Measurements from ENCODE around the gene KRT35. TPM values are rescaled to one million over a fixed set of nuclear protein-coding genes. Genes with fewer than 3 reads are reported as not detected.
A peak's percentile ranks its signal among the peaks of the same experiment; 100 is the strongest.

KRT35 gene
- total RNA-seq, 2 donors from 2014 or later: not detected

GRCh38 chr17:41518789-41519449 lies 38.0 kb upstream of the KRT35 start, which contains the start of gene KRT15:
KRT15 (minus strand) TSS chr17:41518890; CDS start chr17:41518827, 63 bp downstream.
- Mint-ChIP-seq H3K27me3 (ENCODE audit: insufficient read depth) (no peaks in the 10 kb centered on the region), H3K27ac (peak within 1 kb of the TSS; percentile 18), H3K4me3 (no peak within 1 kb of the TSS), H3K4me1 (peaks cover 23% of the 10 kb centered on the region), H3K36me3 (ENCODE audit: low read depth) (peaks cover 13% of the 10 kb centered on the region), H3K9me3 (no peaks in the 10 kb centered on the region)
- Histone ChIP-seq H3K36me3 (ENCODE audit: control insufficient read depth, insufficient read depth, low read length) (peaks cover 12% of the 10 kb centered on the region), H3K4me1 (ENCODE audit: control insufficient read depth, insufficient read depth, low read length) (no peaks in the 10 kb centered on the region), H3K9ac (ENCODE audit: extremely low read depth, low read length, poor library complexity, severe bottlenecking) (no peak within 1 kb of the TSS), H3K27ac (ENCODE audit: low read depth, low read length) (no peak within 1 kb of the TSS), H3K9me3 (ENCODE audit: control insufficient read depth, low read length) (no peaks in the 10 kb centered on the region), H3K4me3 (ENCODE audit: low read length) (no peak within 1 kb of the TSS), H3K27me3 (ENCODE audit: control insufficient read depth, insufficient read depth, low read length, poor library complexity, severe bottlenecking) (no peaks in the 10 kb centered on the region)
- 82 to 90% methylated on average over 4 to 8 of the region's 8 CpGs for WGBS, 2 experiments (ENCODE audit: insufficient coverage in 1 of 2, insufficient read length in 1 of 2)
- TF ChIP-seq, protein P1, sequence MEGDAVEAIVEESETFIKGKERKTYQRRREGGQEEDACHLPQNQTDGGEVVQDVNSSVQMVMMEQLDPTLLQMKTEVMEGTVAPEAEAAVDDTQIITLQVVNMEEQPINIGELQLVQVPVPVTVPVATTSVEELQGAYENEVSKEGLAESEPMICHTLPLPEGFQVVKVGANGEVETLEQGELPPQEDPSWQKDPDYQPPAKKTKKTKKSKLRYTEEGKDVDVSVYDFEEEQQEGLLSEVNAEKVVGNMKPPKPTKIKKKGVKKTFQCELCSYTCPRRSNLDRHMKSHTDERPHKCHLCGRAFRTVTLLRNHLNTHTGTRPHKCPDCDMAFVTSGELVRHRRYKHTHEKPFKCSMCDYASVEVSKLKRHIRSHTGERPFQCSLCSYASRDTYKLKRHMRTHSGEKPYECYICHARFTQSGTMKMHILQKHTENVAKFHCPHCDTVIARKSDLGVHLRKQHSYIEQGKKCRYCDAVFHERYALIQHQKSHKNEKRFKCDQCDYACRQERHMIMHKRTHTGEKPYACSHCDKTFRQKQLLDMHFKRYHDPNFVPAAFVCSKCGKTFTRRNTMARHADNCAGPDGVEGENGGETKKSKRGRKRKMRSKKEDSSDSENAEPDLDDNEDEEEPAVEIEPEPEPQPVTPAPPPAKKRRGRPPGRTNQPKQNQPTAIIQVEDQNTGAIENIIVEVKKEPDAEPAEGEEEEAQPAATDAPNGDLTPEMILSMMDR (conservative IDR thresholded peaks at IDR 0.05): no peak
- DNase-seq: no peak

GRCh38 chr17:41518031-41518430 lies 37.1 kb upstream of the KRT35 start:
- no peak overlapping the region for H3K27ac ChIP-seq (ENCODE audit: low read depth, low read length)
- no peaks in the 10 kb centered on the region for H3K27me3 Mint-ChIP-seq (ENCODE audit: insufficient read depth)
- 94 to 96% methylated on average over 3 of the region's 3 CpGs for WGBS, 2 experiments (ENCODE audit: insufficient coverage in 1 of 2, insufficient read length in 1 of 2)
- no peaks in the 10 kb centered on the region for H3K27me3 ChIP-seq (ENCODE audit: control insufficient read depth, insufficient read depth, low read length, poor library complexity, severe bottlenecking)
- TF ChIP-seq, protein P1 (conservative IDR thresholded peaks at IDR 0.05): no peak
- peaks cover 4% of the 10 kb centered on the region for H3K36me3 Mint-ChIP-seq (ENCODE audit: low read depth)
- H3K9me3 ChIP-seq (ENCODE audit: control insufficient read depth, low read length): no peaks in the 10 kb centered on the region
- no peaks in the 10 kb centered on the region for H3K9me3 Mint-ChIP-seq
- no peak overlapping the region for H3K4me3 ChIP-seq (ENCODE audit: low read length)
- H3K4me1 Mint-ChIP-seq: peaks cover 23% of the 10 kb centered on the region
- peaks cover 3% of the 10 kb centered on the region for H3K36me3 ChIP-seq (ENCODE audit: control insufficient read depth, insufficient read depth, low read length)
- no peak overlapping the region for H3K4me3 Mint-ChIP-seq
- H3K27ac Mint-ChIP-seq: no peak overlapping the region
- H3K9ac ChIP-seq (ENCODE audit: extremely low read depth, low read length, poor library complexity, severe bottlenecking): no peak overlapping the region
- no peaks in the 10 kb centered on the region for H3K4me1 ChIP-seq (ENCODE audit: control insufficient read depth, insufficient read depth, low read length)
- DNase-seq: no peak

DNA sequence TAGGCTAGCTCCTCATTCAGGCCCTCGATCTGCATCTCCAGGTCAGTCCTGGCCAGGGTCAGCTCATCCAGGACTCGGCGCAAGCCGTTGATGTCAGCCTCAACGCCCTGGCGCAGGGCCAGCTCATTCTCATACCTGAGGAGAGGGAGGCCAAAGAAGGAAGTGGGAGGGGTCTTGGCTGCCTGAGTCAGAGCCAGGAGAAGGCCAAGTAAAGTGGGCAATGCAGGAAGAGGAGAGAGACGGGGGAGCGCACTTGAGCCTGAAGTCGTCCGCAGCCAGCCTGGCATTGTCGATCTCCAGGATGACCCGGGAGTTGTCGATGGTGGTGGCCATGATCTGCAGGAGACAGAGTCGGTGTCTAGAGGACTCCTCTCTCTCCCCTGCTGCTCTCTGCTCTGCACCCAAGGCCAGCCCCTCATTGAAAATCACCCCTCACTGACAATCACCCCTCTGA lies 35.9 kb upstream of the KRT35 start:
- Mint-ChIP-seq H3K4me1 (peaks cover 19% of the 10 kb centered on the region), H3K4me3 (no peak overlapping the region), H3K36me3 (ENCODE audit: low read depth) (no peaks in the 10 kb centered on the region), H3K27me3 (ENCODE audit: insufficient read depth) (no peaks in the 10 kb centered on the region), H3K9me3 (no peaks in the 10 kb centered on the region), H3K27ac (no peak overlapping the region)
- no peak for DNase-seq
- H3K4me1 ChIP-seq (ENCODE audit: control insufficient read depth, insufficient read depth, low read length): no peaks in the 10 kb centered on the region
- no peak overlapping the region for H3K9ac ChIP-seq (ENCODE audit: extremely low read depth, low read length, poor library complexity, severe bottlenecking)
- H3K27me3 ChIP-seq (ENCODE audit: control insufficient read depth, insufficient read depth, low read length, poor library complexity, severe bottlenecking): no peaks in the 10 kb centered on the region
- no peak overlapping the region for H3K4me3 ChIP-seq (ENCODE audit: low read length)
- no peaks in the 10 kb centered on the region for H3K9me3 ChIP-seq (ENCODE audit: control insufficient read depth, low read length)
- TF ChIP-seq, protein P1 (conservative IDR thresholded peaks at IDR 0.05): no peak
- no peaks in the 10 kb centered on the region for H3K36me3 ChIP-seq (ENCODE audit: control insufficient read depth, insufficient read depth, low read length)
- 92 to 93% methylated on average over 10 to 14 of the region's 14 CpGs for WGBS, 2 experiments (ENCODE audit: insufficient coverage in 1 of 2, insufficient read length in 1 of 2)
- H3K27ac ChIP-seq (ENCODE audit: low read depth, low read length): no peak overlapping the region
